GM18499 (cell line): ENCODE data around the gene CTXN1.

Source experiments
- ATAC-seq: cut with Tn5 transposase; IDR thresholded peaks from one replicate; pipeline ENCODE4 v1.9.1; 2021; ENCODE audit warnings: moderate number of reproducible peaks; ENCODE audit not compliant: insufficient read depth, unreplicated experiment

CTXN1 gene

GRCh38 chr19:7883105-7883504, 42.8 kb downstream of the CTXN1 start:
- no peak for ATAC-seq

DNA sequence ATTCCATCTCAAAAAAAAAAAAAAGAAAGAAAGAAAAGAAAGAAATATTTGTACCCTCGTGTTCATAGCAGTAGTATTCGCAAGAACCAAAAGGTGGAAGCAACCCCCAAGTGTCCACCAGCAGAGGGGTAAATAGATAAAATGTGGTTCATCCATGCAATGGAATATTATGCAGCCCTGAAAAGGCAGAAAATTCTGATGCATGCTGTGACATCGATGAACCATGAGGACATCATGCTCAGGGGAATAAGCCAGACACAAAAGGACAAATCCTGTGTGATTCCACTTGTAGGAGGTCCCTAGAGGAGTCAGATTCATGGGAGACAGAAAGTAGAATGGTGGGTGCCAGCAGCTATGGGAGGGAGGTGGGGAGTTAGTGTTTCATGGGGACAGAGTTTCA, 44.0 kb downstream of the CTXN1 start:
- no peak for ATAC-seq

DNA sequence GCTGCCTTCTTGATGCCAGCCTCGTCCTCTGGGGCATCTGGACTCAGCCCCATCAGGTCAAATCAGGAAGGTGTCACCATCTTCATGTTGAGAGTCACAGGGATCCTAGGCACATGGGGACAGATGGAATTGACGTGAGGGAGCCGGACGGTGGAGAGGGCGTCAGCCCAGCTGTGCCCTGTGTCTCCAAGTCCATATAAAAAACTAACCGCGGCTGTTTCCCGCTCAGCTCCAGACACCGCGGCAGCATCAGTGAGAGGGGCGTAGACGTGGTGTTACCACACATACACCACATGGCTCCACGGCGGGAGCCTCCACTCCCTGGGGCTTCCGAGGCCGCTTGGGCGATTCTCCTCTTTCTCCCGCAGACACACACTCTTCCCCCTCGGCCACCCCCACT, 46.1 kb downstream of the CTXN1 start:
- ATAC-seq = no peak

- ATAC-seq = no peak
These were observed 46.7 kb downstream of the CTXN1 start for GRCh38 chr19:7879111-7879807.

GRCh38 chr19:7877249-7877836, 48.6 kb downstream of the CTXN1 start:
- ATAC-seq = no peak

DNA sequence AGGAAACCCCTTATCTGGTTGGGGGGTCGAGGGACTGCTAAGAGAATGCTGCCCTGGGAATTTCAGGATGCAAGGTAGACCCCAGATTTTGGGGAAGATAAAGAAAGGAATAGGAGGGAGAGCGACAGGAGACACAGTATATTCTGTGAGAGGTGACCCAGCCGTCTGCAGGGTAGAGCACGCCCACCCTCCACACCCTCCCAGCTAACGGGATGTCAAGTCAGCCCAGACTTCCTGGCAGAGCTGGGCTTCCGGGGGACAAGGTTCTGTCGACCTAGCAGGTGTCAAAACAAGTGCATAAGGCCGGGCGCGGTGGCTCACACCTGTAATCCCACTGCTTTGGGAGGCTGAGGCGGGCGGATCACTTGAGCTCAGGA, 51.0 kb downstream of the CTXN1 start:
- ATAC-seq = no peak
